ENCODE results near the gene UBB. TPM values are rescaled to one million over a fixed set of nuclear protein-coding genes. Genes with fewer than 3 reads are reported as not detected.

The UBB gene
- total RNA-seq, 1 experiment from 2014 or later, result 2,378 TPM

- TF ChIP-seq, protein P1, sequence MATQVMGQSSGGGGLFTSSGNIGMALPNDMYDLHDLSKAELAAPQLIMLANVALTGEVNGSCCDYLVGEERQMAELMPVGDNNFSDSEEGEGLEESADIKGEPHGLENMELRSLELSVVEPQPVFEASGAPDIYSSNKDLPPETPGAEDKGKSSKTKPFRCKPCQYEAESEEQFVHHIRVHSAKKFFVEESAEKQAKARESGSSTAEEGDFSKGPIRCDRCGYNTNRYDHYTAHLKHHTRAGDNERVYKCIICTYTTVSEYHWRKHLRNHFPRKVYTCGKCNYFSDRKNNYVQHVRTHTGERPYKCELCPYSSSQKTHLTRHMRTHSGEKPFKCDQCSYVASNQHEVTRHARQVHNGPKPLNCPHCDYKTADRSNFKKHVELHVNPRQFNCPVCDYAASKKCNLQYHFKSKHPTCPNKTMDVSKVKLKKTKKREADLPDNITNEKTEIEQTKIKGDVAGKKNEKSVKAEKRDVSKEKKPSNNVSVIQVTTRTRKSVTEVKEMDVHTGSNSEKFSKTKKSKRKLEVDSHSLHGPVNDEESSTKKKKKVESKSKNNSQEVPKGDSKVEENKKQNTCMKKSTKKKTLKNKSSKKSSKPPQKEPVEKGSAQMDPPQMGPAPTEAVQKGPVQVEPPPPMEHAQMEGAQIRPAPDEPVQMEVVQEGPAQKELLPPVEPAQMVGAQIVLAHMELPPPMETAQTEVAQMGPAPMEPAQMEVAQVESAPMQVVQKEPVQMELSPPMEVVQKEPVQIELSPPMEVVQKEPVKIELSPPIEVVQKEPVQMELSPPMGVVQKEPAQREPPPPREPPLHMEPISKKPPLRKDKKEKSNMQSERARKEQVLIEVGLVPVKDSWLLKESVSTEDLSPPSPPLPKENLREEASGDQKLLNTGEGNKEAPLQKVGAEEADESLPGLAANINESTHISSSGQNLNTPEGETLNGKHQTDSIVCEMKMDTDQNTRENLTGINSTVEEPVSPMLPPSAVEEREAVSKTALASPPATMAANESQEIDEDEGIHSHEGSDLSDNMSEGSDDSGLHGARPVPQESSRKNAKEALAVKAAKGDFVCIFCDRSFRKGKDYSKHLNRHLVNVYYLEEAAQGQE (IDR thresholded peaks at IDR 0.05; ENCODE audit: low read depth), result no peak
- TF ChIP-seq, protein P2, sequence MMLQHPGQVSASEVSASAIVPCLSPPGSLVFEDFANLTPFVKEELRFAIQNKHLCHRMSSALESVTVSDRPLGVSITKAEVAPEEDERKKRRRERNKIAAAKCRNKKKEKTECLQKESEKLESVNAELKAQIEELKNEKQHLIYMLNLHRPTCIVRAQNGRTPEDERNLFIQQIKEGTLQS (IDR thresholded peaks at IDR 0.05), result no peak
- TF ChIP-seq ZNF274 (IDR thresholded peaks at IDR 0.05; ENCODE audit: low read depth, low read length) (no peak), TCF7L2 (IDR thresholded peaks at IDR 0.05; ENCODE audit: borderline replicate concordance, extremely low read depth, insufficient read depth, insufficient read length) (no peak), SRF (IDR thresholded peaks at IDR 0.05; ENCODE audit: low read depth) (no peak), MAX (IDR thresholded peaks at IDR 0.05) (peak; percentile 59; the same call in 1 of the 2 replicates), FOSL1 (IDR thresholded peaks at IDR 0.05; ENCODE audit: low read depth) (peak; percentile 83)
These were observed 38.4 kb downstream of the UBB start (continued) for GRCh38 chr17:16419074-16419928.

GRCh38 chr17:16419929-16420271 lies 39.0 kb downstream of the UBB start:
- Histone ChIP-seq H3K9me2 (ENCODE audit: insufficient read depth) (no peaks in the 10 kb centered on the region), H3K9ac (ENCODE audit: low read length) (peak overlapping the region; percentile 42), H3K4me2 (ENCODE audit: low read length) (peak overlapping the region; percentile 78), H3K27ac (ENCODE audit: low read depth, low read length) (peak overlapping the region; percentile 81), H4K20me1 (ENCODE audit: insufficient read depth) (no peaks in the 10 kb centered on the region), H2AFZ (ENCODE audit: low read depth, low read length, poor library complexity, severe bottlenecking) (peak overlapping the region; percentile 68), H3K27me3 (ENCODE audit: insufficient read depth, low read length) (no peaks in the 10 kb centered on the region), H3K4me3 (replicated peaks in 1 of 2; ENCODE audit: low read depth in 1 of 2, low read length in 2 of 2) (peak overlapping the region in 1 of 2 experiments; percentile 32; a peak in 2 of 4 replicates), H3K4me1 (ENCODE audit: control insufficient read depth in 1 of 2, insufficient read depth in 2 of 2, low read length in 2 of 2) (peaks cover 40 to 46% of the 10 kb centered on the region in 2 experiments), H3K36me3 (ENCODE audit: control insufficient read depth in 1 of 2, insufficient read depth in 2 of 2, low read length in 2 of 2) (no peaks in the 10 kb centered on the region), H3K79me2 (ENCODE audit: insufficient read depth, low read length) (no peaks in the 10 kb centered on the region), H3K9me3 (ENCODE audit: control insufficient read depth in 1 of 2, insufficient read depth in 1 of 2, low read depth in 1 of 2, low read length in 2 of 2) (no peaks in the 10 kb centered on the region)
- CTCF ChIA-PET, result interaction anchor here (1.7 kb wide), 1 partner anchor 8 kb away, joined by 15 read pairs; no protein-coding TSS in a partner anchor
- TF ChIP-seq SP1 (IDR thresholded peaks at IDR 0.05; ENCODE audit: low read depth) (peak; percentile 23; the same call in 1 of the 2 replicates), EZH2 (IDR thresholded peaks at IDR 0.05) (no peak), CBX3 (IDR thresholded peaks at IDR 0.05; ENCODE audit: low read depth) (0 out of 2 replicates have a peak, but pooled peaks have one; percentile 3), FOSL1 (IDR thresholded peaks at IDR 0.05; ENCODE audit: low read depth) (peak; percentile 65), JUND (IDR thresholded peaks at IDR 0.05) (peak; percentile 23; the same call in 1 of the 2 replicates)
- POLR2A ChIA-PET, result interaction anchor here (0.6 to 3.5 kb wide), 2 partner anchors 11 to 18 kb away, joined by 4 to 30 read pairs; no protein-coding TSS in a partner anchor
- intact Hi-C loops (cut with micrococcal nuclease), result no loop called here
- RAD21 ChIA-PET (ENCODE audit: low non-redundant PET in 1 of 2, low total read pairs in 2 of 2, uncharacterized antibody in 2 of 2, unreplicated experiment in 2 of 2), result no interaction called here
- no TSS peak for BruUV-seq (replicated peaks)
- DNase-seq (ENCODE audit: low read depth, low spot score) (no peak), ATAC-seq (peak; percentile 60)
